Activated CD4-positive, CD25-positive, alpha-beta regulatory T cell treated with anti-CD3 and anti-CD28 coated beads, Interleukin-2, amount 50 U/mL, for 72 hours (primary cell): ENCODE results near the gene FRAS1.
"Not testable (repeated sequence)": the region's sequence is repeated elsewhere in the genome, so short reads cannot be mapped to it uniquely, and the experiment has no call there.

Experiments
- DNase-seq: peaks from one replicate; pipeline ENCODE4 v3.0.0; 2021

Gene FRAS1

GRCh38 chr4:78297116-78297800 lies 240.1 kb downstream of the FRAS1 start:
- no peak for DNase-seq

- no peak for DNase-seq
Measured at GRCh38 chr4:78298618-78299017, 241.5 kb downstream of the FRAS1 start.

- no peak for DNase-seq
Measured at GRCh38 chr4:78299565-78299972, 242.4 kb downstream of the FRAS1 start.

- DNase-seq, result not testable (repeated sequence)
Measured at GRCh38 chr4:78307263-78307662, 250.1 kb downstream of the FRAS1 start.

GRCh38 chr4:78308517-78308916 lies 251.4 kb downstream of the FRAS1 start:
- DNase-seq, result no peak

GRCh38 chr4:78309352-78309751 lies 252.2 kb downstream of the FRAS1 start:
- no peak for DNase-seq

- DNase-seq, result no peak
Measured at GRCh38 chr4:78310007-78310739, 253.1 kb downstream of the FRAS1 start.

- DNase-seq, result no peak
Measured at GRCh38 chr4:78310740-78311115, 253.6 kb downstream of the FRAS1 start.

- DNase-seq, result no peak
Measured at GRCh38 chr4:78311306-78311705, 254.2 kb downstream of the FRAS1 start.

GRCh38 chr4:78312989-78313753 lies 256.0 kb downstream of the FRAS1 start:
- DNase-seq, result no peak

- DNase-seq, result no peak
Measured at GRCh38 chr4:78313754-78314120, 256.6 kb downstream of the FRAS1 start.

GRCh38 chr4:78318126-78318525 lies 261.0 kb downstream of the FRAS1 start:
- no peak for DNase-seq

GRCh38 chr4:78320349-78320935 lies 263.3 kb downstream of the FRAS1 start:
- DNase-seq, result no peak

- DNase-seq, result no peak
Measured at GRCh38 chr4:78322032-78322431, 264.9 kb downstream of the FRAS1 start.

GRCh38 chr4:78323439-78323838 lies 266.3 kb downstream of the FRAS1 start:
- DNase-seq, result no peak

GRCh38 chr4:78324625-78325024 lies 267.5 kb downstream of the FRAS1 start:
- DNase-seq, result no peak

GRCh38 chr4:78325271-78326157 lies 268.4 kb downstream of the FRAS1 start:
- DNase-seq, result no peak

GRCh38 chr4:78328591-78328990 lies 271.5 kb downstream of the FRAS1 start:
- not testable (repeated sequence) for DNase-seq

GRCh38 chr4:78331186-78331585 lies 274.1 kb downstream of the FRAS1 start:
- DNase-seq, result no peak

GRCh38 chr4:78331965-78332364 lies 274.8 kb downstream of the FRAS1 start:
- no peak for DNase-seq

- DNase-seq, result no peak
Measured at GRCh38 chr4:78332976-78333375, 275.9 kb downstream of the FRAS1 start.
